HepG2 (cell line): ENCODE results near the gene RPF1. TPM values are rescaled to one million over a fixed set of nuclear protein-coding genes. Genes with fewer than 3 reads are reported as not detected.

ENCODE experiments used
- ATAC-seq: fragments of 200-7000 bp; cut with Tn5 transposase; 3 replicates; pipeline ENCODE4 v1.9.1; 2020; ENCODE audit warnings: mild to moderate bottlenecking, moderate library complexity
- BruUV-seq: library from RNA; stranded (reverse); fragments of 400-500 nt; replicated peaks from 2 replicates; lab custom pipeline; 2021; lab: Mats Ljungman, UMichigan
- CTCF ChIA-PET: fragments of 300-600 bp; formaldehyde crosslinking; extraction: SDS; loops from one replicate; lab custom pipeline; 2021; ENCODE audit warnings: low total read pairs, inconsistent platforms, low intra/inter-chr PET ratio; lab: Yijun Ruan, JAX
- POLR2A ChIA-PET: fragments of 350-600 bp; sonication (Branson Sonifier 250); formaldehyde crosslinking; loops from one replicate; lab custom pipeline; 2020; ENCODE audit warnings: antibody characterized with exemption, inconsistent platforms; lab: Yijun Ruan, JAX
- DNase-seq: peaks from one replicate; pipeline ENCODE4 v3.0.0-alpha.2; 2015; ENCODE audit warnings: low spot score
- FAIRE-seq: peaks from 3 replicates; lab custom pipeline; 2011; peaks lifted over from hg19 to GRCh38; lab: Jason Lieb, UNC
- H2AFZ ChIP-seq: one replicate; pipeline ENCODE4 v1.6.1; 2011; ENCODE audit warnings: low read length, inconsistent platforms
- H3K27ac ChIP-seq: fragments of 300-600 bp; 3 replicates; pipeline ENCODE4 v1.8.0; 2011; ENCODE audit warnings: mixed run types, mild to moderate bottlenecking, mixed read lengths, low read length, inconsistent platforms; ENCODE audit not compliant: insufficient read depth; ENCODE audit errors: extremely low read length
- H3K27me3 ChIP-seq, 2 experiments: fragments of 200-600 bp in 1 of 2; 2 replicates in 1 of 2; 3 replicates in 1 of 2; pipeline versions ENCODE4 v1.6.0 to v1.8.0; 2011; ENCODE audit warnings: low read length in 2 of 2, mild to moderate bottlenecking in 2 of 2, moderate library complexity in 2 of 2, inconsistent platforms in 1 of 2; ENCODE audit not compliant: insufficient read depth in 2 of 2, control insufficient read depth in 1 of 2
- H3K36me3 ChIP-seq, 2 experiments: fragments of 200-600 bp in 1 of 2; replicated peaks in 1 of 2; 2 replicates in 1 of 2; 3 replicates in 1 of 2; pipeline versions ENCODE4 v1.5.1 to v1.8.0; 2011; ENCODE audit warnings: low read length in 2 of 2, inconsistent platforms in 1 of 2; ENCODE audit not compliant: insufficient read depth in 2 of 2, control insufficient read depth in 1 of 2
- H3K4me1 ChIP-seq: 2 replicates; pipeline ENCODE4 v1.5.1; 2012; ENCODE audit warnings: low read length, inconsistent platforms; ENCODE audit not compliant: insufficient read depth
- H3K4me2 ChIP-seq: 2 replicates; pipeline ENCODE4 v1.6.0; 2011; ENCODE audit warnings: low read depth, low read length, inconsistent platforms
- H3K4me3 ChIP-seq, 3 experiments: fragments of 200-600 bp in 1 of 3; sonication (generic), shearing (Covaris generic) in 1 of 3; replicated peaks in 1 of 3; 2 replicates each; pipeline ENCODE4 v1.5.1; 2011 to 2016; ENCODE audit warnings: low read length in 3 of 3, inconsistent platforms in 2 of 3, low read depth in 2 of 3, mild to moderate bottlenecking in 2 of 3, control low read depth in 1 of 3, mixed read lengths in 1 of 3; ENCODE audit not compliant: insufficient read depth in 1 of 3
- H3K79me2 ChIP-seq: one replicate; pipeline ENCODE4 v1.6.1; 2011; ENCODE audit warnings: low read length, inconsistent platforms; ENCODE audit not compliant: insufficient read depth
- H3K9ac ChIP-seq: 2 replicates; pipeline ENCODE4 v1.6.0; 2011; ENCODE audit warnings: mild to moderate bottlenecking, low read depth, low read length, inconsistent platforms; ENCODE audit not compliant: insufficient read depth
- H3K9me3 ChIP-seq: 2 replicates; pipeline ENCODE4 v1.5.1; 2012; ENCODE audit warnings: mild to moderate bottlenecking, low read length
- H4K20me1 ChIP-seq: 2 replicates; pipeline ENCODE4 v1.6.0; 2011; ENCODE audit warnings: inconsistent platforms, mild to moderate bottlenecking, low read length, moderate library complexity; ENCODE audit not compliant: insufficient read depth
- CSRNP1 ChIP-seq: sonication (generic); formaldehyde crosslinking; IDR thresholded peaks from 2 replicates; pipeline ENCODE4 v1.8.1; 2023; ENCODE audit warnings: mild to moderate bottlenecking, missing genetic modification reagents
- ESRRA ChIP-seq: sonication (generic); formaldehyde crosslinking; IDR thresholded peaks from 2 replicates; pipeline ENCODE4 v1.5.1; 2020; ENCODE audit warnings: mild to moderate bottlenecking, low read depth, missing genetic modification reagents
- FOSL2 ChIP-seq: sonication (generic); formaldehyde crosslinking; IDR thresholded peaks from 2 replicates; pipeline ENCODE4 v1.4.0; 2020; ENCODE audit warnings: missing genetic modification reagents
- GTF2F1 ChIP-seq: fragments of 150-350 bp; IDR thresholded peaks from 2 replicates; pipeline ENCODE4 v1.6.1; 2014; ENCODE audit warnings: low read length
- MED8 ChIP-seq: sonication (generic); formaldehyde crosslinking; IDR thresholded peaks from 2 replicates; pipeline ENCODE4 v1.8.1; 2023; ENCODE audit warnings: mild to moderate bottlenecking, missing genetic modification reagents; ENCODE audit not compliant: insufficient replicate concordance
- NR2F6 ChIP-seq, 2 experiments: IDR thresholded peaks; 2 replicates each; pipeline ENCODE4 v1.6.1; 2016; ENCODE audit warnings: antibody characterized with exemption in 1 of 2, mild to moderate bottlenecking in 1 of 2
- PLSCR1 ChIP-seq: sonication (generic); formaldehyde crosslinking; IDR thresholded peaks from 2 replicates; pipeline ENCODE4 v1.5.0; 2020; ENCODE audit warnings: missing genetic modification reagents, mild to moderate bottlenecking, borderline replicate concordance
- RERE ChIP-seq: IDR thresholded peaks from 2 replicates; pipeline ENCODE4 v1.6.1; 2016; ENCODE audit warnings: low read depth, missing genetic modification reagents, missing compliant biosample characterization
- TP53 ChIP-seq: sonication (generic); formaldehyde crosslinking; conservative IDR thresholded peaks from 2 replicates; pipeline ENCODE4 v1.4.0; 2020; ENCODE audit warnings: missing genetic modification reagents
- ZFP36L2 ChIP-seq: sonication (generic); formaldehyde crosslinking; IDR thresholded peaks from 2 replicates; pipeline ENCODE4 v1.4.0; 2020; ENCODE audit warnings: missing genetic modification reagents
- ZNF713 ChIP-seq: sonication (generic); formaldehyde crosslinking; IDR thresholded peaks from 2 replicates; pipeline ENCODE4 v1.4.0; 2020; ENCODE audit warnings: mild to moderate bottlenecking, missing genetic modification reagents
- WGBS: methylation state at CpG from one replicate; pipeline ENCODE4 v1.1.6; 2017; ENCODE audit warnings: low lambda C conversion rate; 5-methylcytosine and 5-hydroxymethylcytosine counted together
- in situ Hi-C: cut with HindIII; loops from 2 replicates; pipeline ENCODE4 v1.10.0; 2017; ENCODE audit warnings: low pct_unique_long_range_greater_than_20kb; ENCODE audit not compliant: extremely low pct_ligation_motif_present
- intact Hi-C: fragments of 100-400 bp; cut with micrococcal nuclease; formaldehyde crosslinking; loops from one replicate; pipeline ENCODE4 v1.10.0; 2022; ENCODE audit not compliant: unreplicated experiment
- polyA plus RNA-seq, 8 experiments: library from polyadenylated mRNA; depleted of rRNA in 3 of 8; stranded (reverse) in 7 of 8; unstranded in 1 of 8; fragments of >200 nt; fragmentation: Illumina TruSeq in 4 of 8; extraction: Trizol in 4 of 8; gene quantifications; 2 replicates each; pipeline versions ENCODE4 v1.2.1 to v1.2.3, GENCODE V29; 2011 to 2016; ENCODE audit warnings: low read depth in 4 of 8, missing spikeins in 1 of 8, mixed read lengths in 1 of 8; ENCODE audit not compliant: insufficient read depth in 1 of 8
- total RNA-seq, 5 experiments: library from RNA; depleted of rRNA; stranded (reverse); fragments of >200 nt; fragmentation: Illumina TruSeq; extraction: Trizol; gene quantifications; 2 replicates each; pipeline ENCODE4 v1.2.3, GENCODE V29; 2016; ENCODE audit warnings: low read depth in 1 of 5

RPF1 gene
- total and polyA plus RNA-seq, 2 of the 13 experiments (the other 11 are each of a cell fraction or from before 2014, with no cell fraction given), result 23.0 to 39.0 TPM

GRCh38 chr1:84510668-84511067, 31.6 kb downstream of the RPF1 start:
- Histone ChIP-seq H3K9me3 (no peaks in the 10 kb centered on the region), H3K4me3 (no peak overlapping the region), H3K79me2 (peaks cover 3% of the 10 kb centered on the region), H3K4me1 (peaks cover 19% of the 10 kb centered on the region), H3K4me2 (no peak overlapping the region), H3K9ac (no peak overlapping the region), H3K27me3 (no peaks in the 10 kb centered on the region), H4K20me1 (no peaks in the 10 kb centered on the region), H3K36me3 (no peaks in the 10 kb centered on the region), H2AFZ (no peak overlapping the region), H3K27ac (no peak overlapping the region)
- ChIA-PET POLR2A (no interaction called here), CTCF (no interaction called here)
- DNase-seq (no peak), FAIRE-seq (no peak), ATAC-seq (no peak)
- BruUV-seq, result no TSS peak
- WGBS, result 90% methylated on average over 3 of the region's 3 CpGs
- intact Hi-C loops (no loop called here), in situ Hi-C loops (no loop called here)
- TF ChIP-seq PLSCR1 (CRISPR knock-in tag), result no peak
- no peak for TF ChIP-seq ZNF713
- TF ChIP-seq TP53 (CRISPR knock-in tag), result no peak
- TF ChIP-seq RERE (CRISPR knock-in tag), result no peak
- no peak for TF ChIP-seq NR2F6 (IDR thresholded peaks at IDR 0.05)
- TF ChIP-seq NR2F6 (CRISPR knock-in tag; IDR thresholded peaks at IDR 0.05), result no peak
- TF ChIP-seq ZFP36L2 (CRISPR knock-in tag), result no peak
- TF ChIP-seq ESRRA, result no peak
- no peak for TF ChIP-seq MED8 (CRISPR knock-in tag)
- no peak for TF ChIP-seq GTF2F1
- TF ChIP-seq CSRNP1, result no peak
- TF ChIP-seq FOSL2 (CRISPR knock-in tag), result no peak
